AG09319 (cell line): ENCODE results near the gene AIFM1.

Experiments
- DNase-seq: peaks from one replicate; pipeline ENCODE4 v3.0.0-alpha.2; 2010; ENCODE audit warnings: low read depth; ENCODE audit errors: extremely low read depth
- TF ChIP-seq, protein P1 (sequence below): IDR thresholded peaks from 2 replicates; pipeline ENCODE4 v1.5.1; 2011; ENCODE audit warnings: low read depth, mild to moderate bottlenecking, inconsistent platforms, low read length, moderate library complexity

Gene AIFM1

DNA sequence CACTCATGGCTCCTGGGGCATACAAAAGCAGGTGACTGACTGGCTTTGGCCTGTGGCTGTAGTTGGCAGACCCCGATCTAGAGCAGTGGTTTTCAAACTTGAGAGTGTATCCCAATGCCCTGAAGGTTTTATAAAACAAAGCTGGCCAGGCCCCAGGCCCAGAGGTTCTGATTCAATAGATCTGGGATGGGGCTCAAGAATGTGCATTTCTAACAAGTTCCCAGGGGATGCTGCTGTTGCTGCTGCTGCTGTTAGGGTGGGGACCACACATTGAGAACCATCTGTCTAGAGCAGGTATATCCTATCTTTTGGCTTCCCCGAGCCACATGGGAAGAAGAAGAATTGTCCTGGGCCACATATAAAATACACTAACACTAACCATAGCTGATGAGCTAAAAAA is 7.3 kb downstream of the AIFM1 start:
- DNase-seq: no peak
- TF ChIP-seq, protein P1, sequence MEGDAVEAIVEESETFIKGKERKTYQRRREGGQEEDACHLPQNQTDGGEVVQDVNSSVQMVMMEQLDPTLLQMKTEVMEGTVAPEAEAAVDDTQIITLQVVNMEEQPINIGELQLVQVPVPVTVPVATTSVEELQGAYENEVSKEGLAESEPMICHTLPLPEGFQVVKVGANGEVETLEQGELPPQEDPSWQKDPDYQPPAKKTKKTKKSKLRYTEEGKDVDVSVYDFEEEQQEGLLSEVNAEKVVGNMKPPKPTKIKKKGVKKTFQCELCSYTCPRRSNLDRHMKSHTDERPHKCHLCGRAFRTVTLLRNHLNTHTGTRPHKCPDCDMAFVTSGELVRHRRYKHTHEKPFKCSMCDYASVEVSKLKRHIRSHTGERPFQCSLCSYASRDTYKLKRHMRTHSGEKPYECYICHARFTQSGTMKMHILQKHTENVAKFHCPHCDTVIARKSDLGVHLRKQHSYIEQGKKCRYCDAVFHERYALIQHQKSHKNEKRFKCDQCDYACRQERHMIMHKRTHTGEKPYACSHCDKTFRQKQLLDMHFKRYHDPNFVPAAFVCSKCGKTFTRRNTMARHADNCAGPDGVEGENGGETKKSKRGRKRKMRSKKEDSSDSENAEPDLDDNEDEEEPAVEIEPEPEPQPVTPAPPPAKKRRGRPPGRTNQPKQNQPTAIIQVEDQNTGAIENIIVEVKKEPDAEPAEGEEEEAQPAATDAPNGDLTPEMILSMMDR: no peak

DNA sequence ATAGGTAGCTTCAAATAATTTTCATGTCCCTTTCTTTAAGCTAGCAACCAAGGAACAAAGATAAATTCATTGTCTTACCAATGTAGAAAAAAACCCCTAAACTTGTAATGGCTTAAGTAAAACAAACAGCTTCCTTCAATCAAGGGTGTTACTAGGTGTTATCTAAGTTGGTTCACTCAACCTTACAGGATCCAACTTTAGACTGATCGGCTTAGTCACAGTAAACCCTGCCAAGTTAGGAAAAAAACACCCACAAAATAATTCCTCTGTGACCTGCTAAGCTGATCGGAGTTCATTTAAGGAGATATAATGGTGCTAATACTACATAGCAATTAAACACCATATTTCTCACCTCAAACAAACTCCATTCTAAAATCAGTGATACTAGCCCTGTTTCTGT is 10.1 kb downstream of the AIFM1 start:
- no peak for DNase-seq
- TF ChIP-seq, protein P1: no peak

DNA sequence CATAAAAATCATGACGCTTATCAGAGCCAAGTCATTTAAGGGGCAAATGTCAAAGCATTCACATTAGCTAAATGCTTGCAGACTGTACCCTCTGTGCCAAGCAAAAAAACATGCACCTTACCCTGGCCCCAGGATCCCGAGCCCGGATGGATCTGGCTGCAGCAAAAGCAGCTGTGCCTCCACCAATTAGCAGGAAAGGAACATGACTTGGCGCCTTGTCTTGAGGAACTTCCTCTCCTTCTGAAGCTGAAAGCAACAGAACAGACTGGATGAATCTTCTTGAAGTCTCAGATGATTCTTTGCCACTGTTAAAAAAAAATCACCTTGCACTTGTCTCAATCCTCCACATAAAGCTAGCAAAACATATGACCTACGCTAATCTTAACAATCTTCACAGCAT is 18.0 kb downstream of the AIFM1 start:
- TF ChIP-seq, protein P1: no peak
- no peak for DNase-seq

DNA sequence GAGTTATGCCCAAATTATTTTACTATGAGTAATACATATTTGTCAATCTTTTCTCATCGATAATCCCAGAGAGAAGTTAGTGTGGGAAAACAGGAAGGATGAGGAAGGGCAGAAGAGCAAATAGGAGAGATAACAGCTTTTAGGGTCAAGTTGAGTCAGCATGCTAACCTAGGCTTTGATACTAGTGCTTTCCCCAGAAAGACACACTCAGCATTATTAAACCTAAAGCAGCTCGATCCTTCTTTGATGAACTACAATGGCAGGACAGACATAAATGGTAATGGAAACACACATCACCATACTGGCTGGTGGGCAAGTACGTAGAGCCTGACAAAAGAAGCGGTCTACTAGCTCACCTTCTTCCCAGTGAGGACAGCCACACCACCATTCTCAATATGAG is 20.5 kb downstream of the AIFM1 start:
- TF ChIP-seq, protein P1: no peak
- no peak for DNase-seq

DNA sequence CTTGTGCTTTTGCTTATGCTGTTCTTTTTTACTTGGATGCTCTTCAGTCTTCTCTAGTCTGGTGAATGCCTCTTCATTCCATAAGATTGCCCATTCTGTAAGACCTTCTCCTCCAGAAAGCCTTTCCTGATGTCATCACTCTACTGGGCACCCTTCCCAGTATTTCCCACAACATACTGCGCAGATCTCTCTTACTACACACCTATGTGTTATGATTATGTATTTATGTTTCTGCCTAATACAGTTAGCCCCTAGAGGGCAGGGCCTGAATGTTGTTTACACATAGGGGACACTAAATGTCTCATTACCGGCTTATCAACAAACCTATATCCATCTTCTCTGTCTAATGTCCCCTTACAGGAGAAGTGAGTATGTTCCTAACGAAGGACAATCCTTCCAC is 21.1 kb downstream of the AIFM1 start:
- no peak for DNase-seq
- TF ChIP-seq, protein P1: no peak; the same call in 1 of the 2 replicates

DNA sequence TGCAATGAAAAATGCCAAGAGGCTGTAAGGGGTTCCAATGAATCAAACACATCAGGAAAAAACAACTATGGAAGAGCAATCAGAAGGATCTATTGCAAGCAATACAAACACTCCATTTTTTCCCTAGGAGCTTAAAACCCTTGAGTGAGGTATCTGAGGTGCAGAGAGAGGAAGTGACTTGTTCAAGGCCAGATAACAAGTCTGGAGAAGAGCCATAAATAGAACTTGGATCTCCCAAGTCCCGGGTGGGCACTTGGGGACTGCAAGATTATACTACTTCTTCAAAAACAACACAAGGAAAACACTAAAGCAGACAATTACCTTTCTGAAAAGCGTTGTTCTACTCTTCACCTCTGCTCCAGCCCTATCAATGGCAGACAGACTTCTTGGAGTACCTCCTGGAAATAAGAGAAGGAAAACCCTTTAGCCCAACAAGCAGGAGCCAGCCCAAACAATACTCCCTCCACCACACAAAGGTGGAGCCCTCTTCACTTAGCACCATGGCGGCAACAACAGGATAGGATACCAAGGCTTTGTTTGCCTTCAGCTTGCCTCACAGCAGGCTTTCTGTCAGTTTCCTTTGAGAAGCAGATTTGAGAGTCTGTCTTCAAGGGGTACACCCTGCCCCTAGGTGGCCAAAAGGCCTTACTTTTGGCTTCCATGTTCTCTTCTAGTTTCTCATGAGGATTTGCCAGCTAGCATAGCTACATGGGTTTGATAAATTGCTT is 26.0 kb downstream of the AIFM1 start:
- TF ChIP-seq, protein P1: no peak
- DNase-seq: no peak

DNA sequence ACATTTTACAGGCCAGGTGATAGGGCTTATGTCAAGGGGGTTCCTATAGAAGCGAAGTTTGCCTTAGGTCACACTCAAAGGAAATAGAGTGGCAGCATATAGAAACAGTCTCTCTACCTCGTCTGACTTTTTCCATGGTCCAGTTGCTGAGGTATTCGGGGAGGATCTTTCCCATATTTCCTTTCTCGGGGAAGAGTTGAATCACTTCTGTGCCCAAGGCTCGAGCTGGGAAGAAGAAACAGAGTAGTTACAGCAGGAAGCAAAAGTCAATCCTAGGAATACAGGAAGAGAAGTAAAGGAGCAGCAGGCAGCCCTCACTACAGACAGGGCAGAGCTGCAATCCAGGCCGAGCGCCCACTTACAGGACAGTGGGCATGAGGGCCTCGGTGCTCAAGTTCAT is 28.7 kb downstream of the AIFM1 start:
- TF ChIP-seq, protein P1: no peak
- DNase-seq: no peak
